ENCODE data around the gene SLC66A1. TPM values are rescaled to one million over a fixed set of nuclear protein-coding genes. Genes with fewer than 3 reads are reported as not detected.

Gene SLC66A1
- total and polyA plus RNA-seq, 2 donors: 5.8 to 10.8 TPM

GRCh38 chr1:19373211-19374082 is 61.3 kb downstream of the SLC66A1 start:
- peaks cover 61 to 67% of the 10 kb centered on the region in 2 donors for H3K36me3 ChIP-seq (ENCODE audit: control insufficient read depth in 2 of 2, insufficient read depth in 2 of 2, low read length in 1 of 2)
- H3K4me1 ChIP-seq (ENCODE audit: control insufficient read depth in 2 of 2, insufficient read depth in 2 of 2, low read length in 2 of 2): peaks cover 18 to 29% of the 10 kb centered on the region in 2 donors
- no peaks in the 10 kb centered on the region for H3K27me3 ChIP-seq (ENCODE audit: control insufficient read depth in 2 of 2, insufficient read depth in 1 of 2, low read length in 1 of 2)
- no peak overlapping the region for H3K27ac ChIP-seq (ENCODE audit: low read depth in 1 of 2, low read length in 1 of 2)
- 97% methylated on average over 15 of the region's 15 CpGs for WGBS
- H3K9me3 ChIP-seq (ENCODE audit: control insufficient read depth in 2 of 2, insufficient read depth in 1 of 2, low read length in 1 of 2): no peaks in the 10 kb centered on the region
- no peak overlapping the region for H3K4me3 ChIP-seq (ENCODE audit: low read length in 2 of 2)
- DNase-seq (ENCODE audit: low read depth in 6 of 9, low spot score in 9 of 9): no peak

GRCh38 chr1:19374083-19374801 is 62.1 kb downstream of the SLC66A1 start:
- Histone ChIP-seq H3K9me3 (ENCODE audit: control insufficient read depth in 2 of 2, insufficient read depth in 1 of 2, low read length in 1 of 2) (no peaks in the 10 kb centered on the region), H3K27me3 (ENCODE audit: control insufficient read depth in 2 of 2, insufficient read depth in 1 of 2, low read length in 1 of 2) (no peaks in the 10 kb centered on the region), H3K4me3 (ENCODE audit: low read length in 2 of 2) (no peak overlapping the region), H3K36me3 (ENCODE audit: control insufficient read depth in 2 of 2, insufficient read depth in 2 of 2, low read length in 1 of 2) (peaks cover 65 to 73% of the 10 kb centered on the region in 2 donors), H3K27ac (ENCODE audit: low read depth in 1 of 2, low read length in 1 of 2) (no peak overlapping the region), H3K4me1 (ENCODE audit: control insufficient read depth in 2 of 2, insufficient read depth in 2 of 2, low read length in 2 of 2) (peaks cover 10 to 21% of the 10 kb centered on the region in 2 donors)
- 87% methylated on average over 14 of the region's 14 CpGs for WGBS
- DNase-seq (ENCODE audit: low read depth in 6 of 9, low spot score in 9 of 9): peak in 1 of 9 donors; percentile 47

DNA sequence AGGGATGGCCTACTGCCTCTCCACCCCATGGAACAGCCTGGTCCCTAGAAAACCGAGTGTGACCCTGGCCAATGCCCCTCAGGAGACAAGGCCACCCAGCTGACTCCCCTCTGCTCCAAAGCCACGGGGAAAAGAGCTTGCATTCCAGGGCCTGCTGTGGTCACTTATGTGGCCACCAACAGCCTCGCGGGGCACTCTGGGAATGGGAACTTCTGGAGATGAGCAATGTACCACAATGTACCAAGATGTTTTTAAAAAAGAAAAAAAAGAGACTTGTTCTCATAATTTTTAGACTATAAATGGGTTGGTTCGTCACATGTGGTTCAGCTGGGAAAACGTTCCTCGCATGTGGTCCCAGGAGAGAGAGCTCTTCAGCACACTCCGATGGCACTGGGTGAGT is 62.8 kb downstream of the SLC66A1 start:
- Histone ChIP-seq H3K4me3 (ENCODE audit: low read length in 2 of 2) (no peak overlapping the region), H3K4me1 (ENCODE audit: control insufficient read depth in 2 of 2, insufficient read depth in 2 of 2, low read length in 2 of 2) (peaks cover 3 to 14% of the 10 kb centered on the region in 2 donors), H3K27me3 (ENCODE audit: control insufficient read depth in 2 of 2, insufficient read depth in 1 of 2, low read length in 1 of 2) (no peaks in the 10 kb centered on the region), H3K9me3 (ENCODE audit: control insufficient read depth in 2 of 2, insufficient read depth in 1 of 2, low read length in 1 of 2) (no peaks in the 10 kb centered on the region), H3K27ac (ENCODE audit: low read depth in 1 of 2, low read length in 1 of 2) (no peak overlapping the region), H3K36me3 (ENCODE audit: control insufficient read depth in 2 of 2, insufficient read depth in 2 of 2, low read length in 1 of 2) (peaks cover 67 to 80% of the 10 kb centered on the region in 2 donors)
- WGBS: 96% methylated on average over 8 of the region's 8 CpGs
- no peak for DNase-seq (ENCODE audit: low read depth in 6 of 9, low spot score in 9 of 9)

- whole genome bisulfite sequencing: 97% methylated on average over 6 of the region's 6 CpGs
- no peak overlapping the region for H3K27ac ChIP-seq (ENCODE audit: low read depth in 1 of 2, low read length in 1 of 2)
- H3K36me3 ChIP-seq (ENCODE audit: control insufficient read depth in 2 of 2, insufficient read depth in 2 of 2, low read length in 1 of 2): peaks cover 74 to 87% of the 10 kb centered on the region in 2 donors
- no peak overlapping the region for H3K4me3 ChIP-seq (ENCODE audit: low read length in 2 of 2)
- no peak for DNase-seq (ENCODE audit: low read depth in 6 of 9, low spot score in 9 of 9)
- no peaks in the 10 kb centered on the region for H3K27me3 ChIP-seq (ENCODE audit: control insufficient read depth in 2 of 2, insufficient read depth in 1 of 2, low read length in 1 of 2)
- no peaks in the 10 kb centered on the region for H3K9me3 ChIP-seq (ENCODE audit: control insufficient read depth in 2 of 2, insufficient read depth in 1 of 2, low read length in 1 of 2)
- peaks cover 3 to 6% of the 10 kb centered on the region in 2 donors for H3K4me1 ChIP-seq (ENCODE audit: control insufficient read depth in 2 of 2, insufficient read depth in 2 of 2, low read length in 2 of 2)
These were observed 63.7 kb downstream of the SLC66A1 start for GRCh38 chr1:19375631-19376400.

GRCh38 chr1:19376428-19377372 is 64.6 kb downstream of the SLC66A1 start:
- no peak for DNase-seq (ENCODE audit: low read depth in 6 of 9, low spot score in 9 of 9)
- peaks cover 72 to 78% of the 10 kb centered on the region in 2 donors for H3K36me3 ChIP-seq (ENCODE audit: control insufficient read depth in 2 of 2, insufficient read depth in 2 of 2, low read length in 1 of 2)
- no peak overlapping the region for H3K27ac ChIP-seq (ENCODE audit: low read depth in 1 of 2, low read length in 1 of 2)
- no peaks in the 10 kb centered on the region for H3K9me3 ChIP-seq (ENCODE audit: control insufficient read depth in 2 of 2, insufficient read depth in 1 of 2, low read length in 1 of 2)
- H3K4me3 ChIP-seq (ENCODE audit: low read length in 2 of 2): no peak overlapping the region
- H3K4me1 ChIP-seq (ENCODE audit: control insufficient read depth in 2 of 2, insufficient read depth in 2 of 2, low read length in 2 of 2): peaks cover 3 to 6% of the 10 kb centered on the region in 2 donors
- 97% methylated on average over 7 of the region's 7 CpGs for WGBS
- H3K27me3 ChIP-seq (ENCODE audit: control insufficient read depth in 2 of 2, insufficient read depth in 1 of 2, low read length in 1 of 2): no peaks in the 10 kb centered on the region

GRCh38 chr1:19377812-19378718 is 65.9 kb downstream of the SLC66A1 start:
- peaks cover 0 to 8% of the 10 kb centered on the region in 2 donors for H3K4me1 ChIP-seq (ENCODE audit: control insufficient read depth in 2 of 2, insufficient read depth in 2 of 2, low read length in 2 of 2)
- WGBS: 97% methylated on average over 17 of the region's 17 CpGs
- no peak overlapping the region for H3K4me3 ChIP-seq (ENCODE audit: low read length in 2 of 2)
- no peaks in the 10 kb centered on the region for H3K9me3 ChIP-seq (ENCODE audit: control insufficient read depth in 2 of 2, insufficient read depth in 1 of 2, low read length in 1 of 2)
- H3K36me3 ChIP-seq (ENCODE audit: control insufficient read depth in 2 of 2, insufficient read depth in 2 of 2, low read length in 1 of 2): peaks cover 70 to 84% of the 10 kb centered on the region in 2 donors
- H3K27me3 ChIP-seq (ENCODE audit: control insufficient read depth in 2 of 2, insufficient read depth in 1 of 2, low read length in 1 of 2): no peaks in the 10 kb centered on the region
- no peak overlapping the region for H3K27ac ChIP-seq (ENCODE audit: low read depth in 1 of 2, low read length in 1 of 2)
- no peak for DNase-seq (ENCODE audit: low read depth in 6 of 9, low spot score in 9 of 9)

Data from thymus (tissue), 11 donors.